Measurements from ENCODE around the gene LONP1.
A peak's percentile ranks its signal among the peaks of the same experiment; 100 is the strongest.

The LONP1 gene

GRCh38 chr19:5683177-5683886 lies 36.6 kb downstream of the LONP1 start:
- no peak for FAIRE-seq
- no peak for DNase-seq (ENCODE audit: insufficient read length, low spot score)
- no peak for TF ChIP-seq CTCF (IDR thresholded peaks at IDR 0.05; ENCODE audit: insufficient read depth, missing control alignments)

- FAIRE-seq (no peak), DNase-seq (ENCODE audit: insufficient read length, low spot score) (no peak)
- no peak for TF ChIP-seq CTCF (IDR thresholded peaks at IDR 0.05; ENCODE audit: insufficient read depth, missing control alignments)
Measured at GRCh38 chr19:5682107-5682482, 37.9 kb downstream of the LONP1 start.

- FAIRE-seq, result no peak
- no peak for TF ChIP-seq CTCF (IDR thresholded peaks at IDR 0.05; ENCODE audit: insufficient read depth, missing control alignments)
- no peak for DNase-seq (ENCODE audit: insufficient read length, low spot score)
Measured at GRCh38 chr19:5681391-5682106, 38.4 kb downstream of the LONP1 start.

GRCh38 chr19:5680437-5681368 lies 39.2 kb downstream of the LONP1 start, which contains the start of the genes HSD11B1L and MICOS13:
Gene HSD11B1L (plus strand): TSS chr19:5681027. CDS start chr19:5684833, 3,806 bp downstream.
Gene MICOS13 (minus strand): TSS chr19:5680516. CDS start chr19:5680486, 30 bp downstream.
- DNase-seq (ENCODE audit: insufficient read length, low spot score) (peak; percentile 87), FAIRE-seq (no peak)
- no peak for TF ChIP-seq CTCF (IDR thresholded peaks at IDR 0.05; ENCODE audit: insufficient read depth, missing control alignments)

GRCh38 chr19:5680084-5680436 lies 39.9 kb downstream of the LONP1 start:
- DNase-seq (ENCODE audit: insufficient read length, low spot score) (no peak), FAIRE-seq (no peak)
- no peak for TF ChIP-seq CTCF (IDR thresholded peaks at IDR 0.05; ENCODE audit: insufficient read depth, missing control alignments)

- FAIRE-seq, result no peak
- no peak for TF ChIP-seq CTCF (IDR thresholded peaks at IDR 0.05; ENCODE audit: insufficient read depth, missing control alignments)
- DNase-seq (ENCODE audit: insufficient read length, low spot score), result no peak
Measured at GRCh38 chr19:5679289-5680083, 40.5 kb downstream of the LONP1 start.

All from D721Med (cell line).